Hepatocyte (in vitro differentiated cells): ENCODE results near the gene MAP3K4. TPM values are rescaled to one million over a fixed set of nuclear protein-coding genes. Genes with fewer than 3 reads are reported as not detected.
A peak's percentile ranks its signal among the peaks of the same experiment; 100 is the strongest.
"Not testable (repeated sequence)": the region's sequence is repeated elsewhere in the genome, so short reads cannot be mapped to it uniquely, and the experiment has no call there.

ENCODE experiments used
- DNase-seq: peaks from one replicate; pipeline ENCODE4 v3.0.0-alpha.2; 2016; ENCODE audit warnings: low spot score
- H2AFZ ChIP-seq: fragments of 200-600 bp; sonication (generic); 2 replicates; pipeline ENCODE4 v1.6.0; 2016; ENCODE audit warnings: antibody characterized with exemption, mild to moderate bottlenecking
- H3K27ac ChIP-seq: fragments of 200-600 bp; sonication (generic); 2 replicates; pipeline ENCODE4 v1.5.1; 2016; ENCODE audit warnings: mild to moderate bottlenecking
- H3K27me3 ChIP-seq: fragments of 200-600 bp; sonication (generic); 2 replicates; pipeline ENCODE4 v1.6.1; 2016
- H3K36me3 ChIP-seq: fragments of 200-600 bp; sonication (generic); replicated peaks from 2 replicates; pipeline ENCODE4 v1.5.1; 2016; ENCODE audit warnings: low read depth; ENCODE audit not compliant: insufficient read depth
- H3K4me1 ChIP-seq: fragments of 200-600 bp; sonication (generic); 2 replicates; pipeline ENCODE4 v1.5.1; 2016; ENCODE audit warnings: mild to moderate bottlenecking, moderate library complexity; ENCODE audit not compliant: insufficient read depth
- H3K4me2 ChIP-seq: fragments of 200-600 bp; sonication (generic); 2 replicates; pipeline ENCODE4 v1.6.0; 2016
- H3K4me3 ChIP-seq: fragments of 200-600 bp; sonication (generic); 2 replicates; pipeline ENCODE4 v1.5.1; 2016; ENCODE audit warnings: mild to moderate bottlenecking
- H3K79me2 ChIP-seq: fragments of 200-600 bp; sonication (generic); 2 replicates; pipeline ENCODE4 v1.6.0; 2017; ENCODE audit warnings: mild to moderate bottlenecking
- H3K9me2 ChIP-seq: fragments of 200-600 bp; sonication (generic); replicated peaks from 2 replicates; pipeline ENCODE4 v1.6.0; 2017; ENCODE audit warnings: mild to moderate bottlenecking; ENCODE audit not compliant: insufficient read depth
- H3K9me3 ChIP-seq: fragments of 200-600 bp; sonication (generic); 2 replicates; pipeline ENCODE4 v1.5.1; 2016; ENCODE audit warnings: low read depth, mild to moderate bottlenecking
- H4K20me1 ChIP-seq: fragments of 200-600 bp; sonication (generic); 2 replicates; pipeline ENCODE4 v1.6.0; 2016; ENCODE audit warnings: mild to moderate bottlenecking; ENCODE audit not compliant: insufficient read depth, poor library complexity, severe bottlenecking
- CTCF ChIP-seq: fragments of 200-600 bp; sonication (generic); IDR thresholded peaks from 2 replicates; pipeline ENCODE4 v1.5.1; 2016; ENCODE audit warnings: antibody characterized with exemption, mild to moderate bottlenecking; ENCODE audit not compliant: poor library complexity
- EZH2 ChIP-seq: fragments of 200-600 bp; sonication (generic); IDR thresholded peaks from 2 replicates; pipeline ENCODE4 v1.6.1; 2016; ENCODE audit warnings: antibody characterized with exemption, mild to moderate bottlenecking, borderline replicate concordance
- EZH2phosphoT487 ChIP-seq: fragments of 200-600 bp; sonication (generic); IDR thresholded peaks from one replicate; pipeline ENCODE4 v1.6.1; 2018; ENCODE audit warnings: antibody characterized with exemption, mild to moderate bottlenecking, low read depth, moderate library complexity; ENCODE audit not compliant: unreplicated experiment, severe bottlenecking
- WGBS: methylation state at CpG from one replicate; pipeline ENCODE4 v1.1.6; 2016; ENCODE audit warnings: low lambda C conversion rate; ENCODE audit errors: missing lambda C conversion rate; 5-methylcytosine and 5-hydroxymethylcytosine counted together
- polyA plus RNA-seq: library from polyadenylated mRNA; unstranded; fragments of >200 nt; fragmentation: Nextera tagmentation; extraction: Ambion mirVana; gene quantifications from 2 replicates; pipeline ENCODE4 v1.2.1, GENCODE V29; 2016
- total RNA-seq: library from RNA; depleted of rRNA; stranded (reverse); fragments of >200 nt; gene quantifications from 2 replicates; pipeline ENCODE4 v1.2.3, GENCODE V29; 2014

Gene MAP3K4
- total and polyA plus RNA-seq, 2 experiments from 2014 or later = 10.9 to 21.5 TPM

DNA sequence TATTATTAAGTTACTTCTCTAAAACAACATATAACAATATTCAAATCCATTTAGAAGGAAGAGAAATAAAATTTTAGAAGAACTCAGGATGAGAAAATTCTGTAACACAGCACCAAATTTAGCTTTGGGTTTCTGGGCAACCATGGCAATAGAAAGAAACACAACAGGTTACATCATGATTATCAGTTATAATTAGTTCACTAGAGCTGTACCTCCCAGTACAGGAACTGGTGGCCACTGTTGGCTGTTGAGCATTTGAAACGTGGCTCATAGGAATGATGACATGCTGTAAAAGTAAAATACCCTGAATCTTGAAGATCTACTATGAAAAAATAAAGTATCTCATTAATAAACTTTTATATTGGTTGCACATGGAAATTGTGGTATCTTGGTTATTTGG lies 23.7 kb upstream of the MAP3K4 start:
- no peak overlapping the region for H2AFZ ChIP-seq
- H4K20me1 ChIP-seq = no peaks in the 10 kb centered on the region
- H3K4me3 ChIP-seq = no peak overlapping the region
- no peak overlapping the region for H3K4me2 ChIP-seq
- no peaks in the 10 kb centered on the region for H3K9me2 ChIP-seq
- no peaks in the 10 kb centered on the region for H3K79me2 ChIP-seq
- no peak for TF ChIP-seq CTCF
- no peak for TF ChIP-seq EZH2phosphoT487
- no peak for TF ChIP-seq EZH2
- no peaks in the 10 kb centered on the region for H3K36me3 ChIP-seq
- no peak overlapping the region for H3K27ac ChIP-seq
- peaks cover 3% of the 10 kb centered on the region for H3K4me1 ChIP-seq
- H3K27me3 ChIP-seq = no peaks in the 10 kb centered on the region
- H3K9me3 ChIP-seq = no peaks in the 10 kb centered on the region
- WGBS = 83% methylated on average over 1 of the region's 1 CpG
- no peak for DNase-seq

- no peaks in the 10 kb centered on the region for H3K27me3 ChIP-seq
- no peak overlapping the region for H3K27ac ChIP-seq
- no peak overlapping the region for H3K4me3 ChIP-seq
- no peak overlapping the region for H2AFZ ChIP-seq
- H3K9me2 ChIP-seq = no peaks in the 10 kb centered on the region
- H3K79me2 ChIP-seq = no peaks in the 10 kb centered on the region
- no peaks in the 10 kb centered on the region for H4K20me1 ChIP-seq
- H3K4me2 ChIP-seq = no peak overlapping the region
- H3K9me3 ChIP-seq = no peaks in the 10 kb centered on the region
- TF ChIP-seq CTCF (no peak), EZH2phosphoT487 (no peak), EZH2 (no peak)
- WGBS = 88% methylated on average over 1 of the region's 1 CpG
- no peaks in the 10 kb centered on the region for H3K36me3 ChIP-seq
- H3K4me1 ChIP-seq = peaks cover 18% of the 10 kb centered on the region
- DNase-seq = no peak
Measured at GRCh38 chr6:160971171-160971570, 20.4 kb upstream of the MAP3K4 start.

GRCh38 chr6:160972111-160972510 lies 19.5 kb upstream of the MAP3K4 start:
- Histone ChIP-seq H3K27me3 (no peaks in the 10 kb centered on the region), H3K9me3 (no peaks in the 10 kb centered on the region), H3K4me2 (no peak overlapping the region), H3K79me2 (no peaks in the 10 kb centered on the region), H3K9me2 (no peaks in the 10 kb centered on the region), H3K36me3 (no peaks in the 10 kb centered on the region), H4K20me1 (no peaks in the 10 kb centered on the region), H3K27ac (no peak overlapping the region), H3K4me1 (peaks cover 18% of the 10 kb centered on the region), H2AFZ (no peak overlapping the region), H3K4me3 (no peak overlapping the region)
- DNase-seq = no peak
- TF ChIP-seq CTCF (no peak), EZH2 (no peak), EZH2phosphoT487 (no peak)
- WGBS = 63% methylated on average over 3 of the region's 3 CpGs

- not testable (repeated sequence) for DNase-seq, H3K4me2 ChIP-seq, H3K9me3 ChIP-seq, H3K9me2 ChIP-seq, H3K27me3 ChIP-seq, H3K36me3 ChIP-seq, H4K20me1 ChIP-seq, H2AFZ ChIP-seq, H3K4me3 ChIP-seq, H3K79me2 ChIP-seq
- peak overlapping the region; percentile 70 for H3K27ac ChIP-seq
- 93% methylated on average over 16 of the region's 16 CpGs for WGBS
- H3K4me1 ChIP-seq = peaks cover 18% of the 10 kb centered on the region
Measured at GRCh38 chr6:160972594-160972993, 19.0 kb upstream of the MAP3K4 start.
